GM20000 (cell line): Measurements from ENCODE around the gene ANKRD26.
"Not testable (repeated sequence)": the region's sequence is repeated elsewhere in the genome, so short reads cannot be mapped to it uniquely, and the experiment has no call there.

Experiments used
- DNase-seq: peaks from one replicate; pipeline ENCODE4 v3.0.0; 2012; ENCODE audit warnings: low spot score
- TF ChIP-seq, protein P1 (sequence below): IDR thresholded peaks from 2 replicates; pipeline ENCODE4 v1.5.1; 2012; ENCODE audit warnings: mild to moderate bottlenecking, control low read depth; ENCODE audit errors: extremely low read depth, missing control alignments

The ANKRD26 gene

DNA sequence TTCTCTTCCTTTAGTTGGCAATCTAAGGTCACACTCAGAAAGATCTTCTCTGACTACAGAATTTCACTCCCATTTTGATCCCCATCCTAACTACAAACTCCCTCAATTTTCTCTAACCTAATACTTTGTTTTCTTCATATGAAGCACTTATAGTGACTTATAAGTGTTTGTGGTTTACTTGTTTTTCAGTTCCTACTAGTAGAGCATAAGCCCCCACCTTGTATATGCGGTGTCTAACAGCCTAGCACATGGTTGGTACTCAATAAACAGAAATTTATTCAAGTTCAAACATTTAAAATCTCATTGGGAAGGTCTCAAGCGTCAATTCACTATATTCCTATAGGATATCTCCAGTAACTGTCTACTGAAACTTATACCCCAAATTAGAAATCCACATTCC, 35.2 kb downstream of the ANKRD26 start:
- TF ChIP-seq, protein P1, sequence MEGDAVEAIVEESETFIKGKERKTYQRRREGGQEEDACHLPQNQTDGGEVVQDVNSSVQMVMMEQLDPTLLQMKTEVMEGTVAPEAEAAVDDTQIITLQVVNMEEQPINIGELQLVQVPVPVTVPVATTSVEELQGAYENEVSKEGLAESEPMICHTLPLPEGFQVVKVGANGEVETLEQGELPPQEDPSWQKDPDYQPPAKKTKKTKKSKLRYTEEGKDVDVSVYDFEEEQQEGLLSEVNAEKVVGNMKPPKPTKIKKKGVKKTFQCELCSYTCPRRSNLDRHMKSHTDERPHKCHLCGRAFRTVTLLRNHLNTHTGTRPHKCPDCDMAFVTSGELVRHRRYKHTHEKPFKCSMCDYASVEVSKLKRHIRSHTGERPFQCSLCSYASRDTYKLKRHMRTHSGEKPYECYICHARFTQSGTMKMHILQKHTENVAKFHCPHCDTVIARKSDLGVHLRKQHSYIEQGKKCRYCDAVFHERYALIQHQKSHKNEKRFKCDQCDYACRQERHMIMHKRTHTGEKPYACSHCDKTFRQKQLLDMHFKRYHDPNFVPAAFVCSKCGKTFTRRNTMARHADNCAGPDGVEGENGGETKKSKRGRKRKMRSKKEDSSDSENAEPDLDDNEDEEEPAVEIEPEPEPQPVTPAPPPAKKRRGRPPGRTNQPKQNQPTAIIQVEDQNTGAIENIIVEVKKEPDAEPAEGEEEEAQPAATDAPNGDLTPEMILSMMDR: no peak
- DNase-seq: no peak

- no peak for DNase-seq
- TF ChIP-seq, protein P1: no peak
Measured at GRCh38 chr10:27052656-27053055, 47.6 kb downstream of the ANKRD26 start.

GRCh38 chr10:27045247-27045646, 55.0 kb downstream of the ANKRD26 start:
- not testable (repeated sequence) for DNase-seq

DNA sequence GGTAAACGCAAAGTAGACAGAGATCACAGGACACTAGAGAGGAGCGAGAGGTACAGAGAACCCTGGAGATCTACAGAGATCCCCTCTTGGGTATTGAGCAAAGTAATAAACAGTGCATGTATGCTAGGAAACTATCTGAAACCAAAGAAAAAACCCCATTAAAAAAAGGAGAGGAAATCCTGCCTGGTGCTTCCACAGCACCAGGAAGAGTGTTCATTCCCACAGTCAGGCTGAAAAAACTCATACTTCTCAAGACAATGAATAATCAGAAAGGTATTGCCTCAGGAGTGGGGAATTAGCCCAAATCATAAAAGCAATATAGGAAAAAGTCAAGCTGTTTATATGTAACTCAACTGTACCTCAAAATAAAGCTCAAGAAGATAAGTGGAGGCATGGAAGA, 59.1 kb downstream of the ANKRD26 start:
- no peak for DNase-seq
- TF ChIP-seq, protein P1: no peak

DNA sequence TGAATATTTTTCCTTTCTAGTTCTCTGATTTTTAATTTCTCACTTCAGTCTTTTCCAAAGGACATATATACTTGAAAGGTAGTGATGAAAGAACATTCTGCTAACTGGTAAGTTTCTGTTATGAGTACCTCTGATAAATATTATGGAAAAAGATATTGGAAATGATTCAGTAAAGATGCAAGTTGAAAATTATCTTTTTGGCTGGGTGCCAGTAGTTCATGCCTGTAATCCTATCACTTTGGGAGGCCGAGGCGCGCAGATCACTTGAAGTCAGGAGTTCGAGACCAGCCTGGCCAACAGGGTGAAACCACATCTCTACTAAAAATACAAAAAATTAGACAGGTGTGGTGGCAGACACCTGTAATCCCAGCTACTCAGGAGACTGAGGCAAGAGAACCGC, 62.1 kb downstream of the ANKRD26 start:
- TF ChIP-seq, protein P1: no peak
- no peak for DNase-seq

DNA sequence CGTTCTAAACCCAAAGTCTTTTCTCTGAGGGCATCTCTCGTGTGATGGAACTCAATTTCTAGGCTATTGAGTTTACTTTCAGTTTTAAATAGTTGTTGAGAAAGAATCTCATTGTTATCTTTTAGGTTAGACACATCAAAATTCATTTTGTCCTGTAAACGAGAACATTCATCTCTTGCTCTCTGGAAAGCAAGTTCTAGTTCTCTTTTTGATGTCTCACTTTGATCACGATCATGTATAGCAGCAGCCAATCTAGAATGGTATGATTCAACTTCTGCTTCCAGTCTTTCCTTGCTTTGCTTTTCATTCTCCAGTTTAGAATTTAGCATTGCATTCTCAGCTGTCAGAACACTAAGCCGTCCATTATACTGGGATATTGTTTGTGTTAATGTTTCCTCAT, 65.1 kb downstream of the ANKRD26 start:
- DNase-seq: no peak
- TF ChIP-seq, protein P1: no peak

- TF ChIP-seq, protein P1: no peak
- no peak for DNase-seq
Measured at GRCh38 chr10:27030060-27030459, 70.2 kb downstream of the ANKRD26 start.

DNA sequence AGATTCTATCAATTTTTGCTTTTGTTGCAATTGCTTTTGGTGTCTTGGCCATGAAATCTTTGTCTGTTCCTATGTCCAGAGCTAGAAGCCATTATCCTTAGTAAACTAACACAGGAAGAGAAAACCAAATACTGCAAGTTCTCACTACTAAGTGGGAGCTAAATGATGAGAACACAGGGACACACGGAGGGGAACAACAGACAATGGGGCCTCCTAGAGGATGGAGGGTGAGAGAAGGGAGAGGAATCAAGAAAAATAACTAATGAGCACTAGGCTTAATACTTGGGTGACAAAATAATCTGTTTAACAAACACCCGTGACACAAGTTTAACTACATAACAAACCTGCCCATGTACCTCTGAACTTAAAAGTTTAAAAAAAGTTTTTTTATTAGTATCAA, 78.2 kb downstream of the ANKRD26 start:
- no peak for DNase-seq
- TF ChIP-seq, protein P1: no peak
